GM12878 (cell line): ENCODE measurements around the gene AKAP13. TPM values are rescaled to one million over a fixed set of nuclear protein-coding genes. Genes with fewer than 3 reads are reported as not detected.

ENCODE experiments used
- ATAC-seq: fragments of 200-7000 bp; cut with Tn5 transposase; 3 replicates; pipeline ENCODE4 v1.9.1; 2020; ENCODE audit warnings: mild to moderate bottlenecking, moderate library complexity
- BruUV-seq: library from RNA; stranded (reverse); fragments of 400-500 nt; replicated peaks from 2 replicates; lab custom pipeline; 2021; lab: Mats Ljungman, UMichigan
- CTCF ChIA-PET: fragments of 300-600 bp; sonication (Branson Sonifier 250); formaldehyde crosslinking; extraction: SDS; loops from one replicate; lab custom pipeline; 2021; ENCODE audit warnings: inconsistent platforms; lab: Yijun Ruan, JAX
- POLR2A ChIA-PET: fragments of 350-600 bp; formaldehyde crosslinking; extraction: SDS; loops from one replicate; lab custom pipeline; 2021; ENCODE audit warnings: inconsistent platforms; lab: Charles Lee
- RAD21 ChIA-PET: fragments of 300-600 bp; sonication (Branson Sonifier 250); formaldehyde crosslinking; loops from one replicate; lab custom pipeline; 2023; ENCODE audit warnings: antibody characterized with exemption; ENCODE audit not compliant: unreplicated experiment; lab: Charles Lee
- SMC1A ChIA-PET: fragments of 300-600 bp; sonication (Branson Sonifier 250); formaldehyde crosslinking; loops from one replicate; lab custom pipeline; 2023; ENCODE audit not compliant: unreplicated experiment, uncharacterized antibody; lab: Charles Lee
- DNase-seq: peaks from one replicate; pipeline ENCODE4 v3.0.0-alpha.2; 2011; ENCODE audit warnings: low read depth, low spot score
- FAIRE-seq: peaks from 3 replicates; lab custom pipeline; 2011; peaks lifted over from hg19 to GRCh38; lab: Jason Lieb, UNC
- H2AFZ ChIP-seq: 2 replicates; pipeline ENCODE4 v1.6.0; 2011; ENCODE audit warnings: low read depth, low read length, control low read depth; ENCODE audit not compliant: control insufficient read depth
- H3K27ac ChIP-seq: 2 replicates; pipeline ENCODE4 v1.5.1; 2011; ENCODE audit warnings: control low read depth; ENCODE audit not compliant: control insufficient read depth, insufficient read depth
- H3K27me3 ChIP-seq, 2 experiments: replicated peaks in 1 of 2; 2 replicates each; pipeline versions ENCODE4 v1.6.0 to v1.6.1; 2011; ENCODE audit warnings: low read length in 1 of 2; ENCODE audit not compliant: control insufficient read depth in 2 of 2, insufficient read depth in 2 of 2
- H3K36me3 ChIP-seq, 2 experiments: 2 replicates each; pipeline ENCODE4 v1.5.1; 2011; ENCODE audit warnings: low read length in 1 of 2; ENCODE audit not compliant: control insufficient read depth in 2 of 2, insufficient read depth in 2 of 2
- H3K4me1 ChIP-seq: 2 replicates; pipeline ENCODE4 v1.6.1; 2011; ENCODE audit warnings: mild to moderate bottlenecking, low read length, moderate library complexity, mixed read lengths; ENCODE audit not compliant: control insufficient read depth, insufficient read depth
- H3K4me2 ChIP-seq: 2 replicates; pipeline ENCODE4 v1.6.0; 2011; ENCODE audit warnings: control low read depth; ENCODE audit not compliant: control insufficient read depth, insufficient read depth
- H3K4me3 ChIP-seq: fragments of 200-600 bp; sonication (generic); 2 replicates; pipeline ENCODE4 v1.5.1; 2016
- H3K79me2 ChIP-seq: 2 replicates; pipeline ENCODE4 v1.6.0; 2011; ENCODE audit warnings: low read length; ENCODE audit not compliant: control insufficient read depth, insufficient read depth
- H3K9ac ChIP-seq: 2 replicates; pipeline ENCODE4 v1.8.0; 2011; ENCODE audit warnings: low read length, control low read depth, mixed read lengths; ENCODE audit not compliant: control insufficient read depth, insufficient read depth
- H3K9me3 ChIP-seq: replicated peaks from 3 replicates; pipeline ENCODE4 v1.5.1; 2011; ENCODE audit warnings: mild to moderate bottlenecking, low read length; ENCODE audit not compliant: control insufficient read depth, insufficient read depth
- H4K20me1 ChIP-seq: 2 replicates; pipeline ENCODE4 v1.6.0; 2011; ENCODE audit not compliant: control insufficient read depth, insufficient read depth
- CREM ChIP-seq: IDR thresholded peaks from 2 replicates; pipeline ENCODE4 v1.6.1; 2014; ENCODE audit warnings: antibody characterized with exemption, low read depth
- ETV6 ChIP-seq, 2 experiments: fragments of 450-650 bp in 1 of 2; IDR thresholded peaks in 1 of 2; conservative IDR thresholded peaks in 1 of 2; 2 replicates each; pipeline ENCODE4 v1.6.1; 2014; ENCODE audit warnings: antibody characterized with exemption in 1 of 2, borderline replicate concordance in 1 of 2, low read depth in 1 of 2, mild to moderate bottlenecking in 1 of 2, moderate library complexity in 1 of 2
- FOS ChIP-seq: IDR thresholded peaks from 3 replicates; pipeline ENCODE4 v1.6.1; 2011; ENCODE audit warnings: borderline replicate concordance; ENCODE audit not compliant: insufficient read length; ENCODE audit errors: extremely low read depth
- FOXM1 ChIP-seq: IDR thresholded peaks from 2 replicates; pipeline ENCODE4 v1.6.1; 2012; ENCODE audit warnings: low read depth, mild to moderate bottlenecking, inconsistent platforms, low read length, moderate library complexity
- HSF1 ChIP-seq: fragments of 150-350 bp; IDR thresholded peaks from 2 replicates; pipeline ENCODE4 v1.6.1; 2014; ENCODE audit warnings: mild to moderate bottlenecking, low read depth, low read length
- JUNB ChIP-seq: IDR thresholded peaks from 2 replicates; pipeline ENCODE4 v1.6.1; 2016; ENCODE audit warnings: antibody characterized with exemption, mild to moderate bottlenecking
- NFIC ChIP-seq: IDR thresholded peaks from 2 replicates; pipeline ENCODE4 v1.6.1; 2012; ENCODE audit warnings: low read depth, mild to moderate bottlenecking, inconsistent platforms, low read length, moderate library complexity
- RB1 ChIP-seq: fragments of 450-650 bp; formaldehyde crosslinking; IDR thresholded peaks from 2 replicates; pipeline ENCODE4 v1.6.1; 2017; ENCODE audit warnings: mild to moderate bottlenecking, borderline replicate concordance
- SRF ChIP-seq, 2 experiments: IDR thresholded peaks; 2 replicates each; pipeline ENCODE4 v1.6.1; 2011; ENCODE audit warnings: low read depth in 2 of 2, low read length in 2 of 2, mild to moderate bottlenecking in 1 of 2, moderate library complexity in 1 of 2
- WGBS: methylation state at CpG from one replicate; pipeline ENCODE4 v1.1.6; 2016; ENCODE audit warnings: low lambda C conversion rate; ENCODE audit not compliant: insufficient replicate concordance, insufficient coverage; ENCODE audit errors: missing lambda C conversion rate; 5-methylcytosine and 5-hydroxymethylcytosine counted together
- in situ Hi-C: fragments of 300-500 bp; cut with MboI; formaldehyde crosslinking; loops from 9 replicates; pipeline ENCODE4 v1.14.3; 2018; ENCODE audit warnings: mixed read lengths
- intact Hi-C: fragments of 100-400 bp; cut with micrococcal nuclease; formaldehyde crosslinking; loops from one replicate; pipeline ENCODE4 v1.14.2; 2022; ENCODE audit not compliant: unreplicated experiment
- polyA plus RNA-seq, 11 experiments: library from polyadenylated mRNA; depleted of rRNA in 4 of 11; unstranded in 6 of 11; stranded (reverse) in 5 of 11; fragments of >200 nt; fragmentation: Nextera tagmentation in 4 of 11; fragmentation: Illumina TruSeq in 1 of 11; extraction: Ambion mirVana in 4 of 11; extraction: Trizol in 1 of 11; gene quantifications; 1 replicate in 1 of 11; 2 replicates in 10 of 11; pipeline versions ENCODE4 v1.2.1 to v1.2.3, GENCODE V29; 2011 to 2016; ENCODE audit warnings: inconsistent platforms in 2 of 11, missing spikeins in 2 of 11, low read depth in 1 of 11
- total RNA-seq, 4 experiments: library from RNA; depleted of rRNA in 3 of 4; stranded (reverse); fragments of >200 nt in 3 of 4; fragmentation: Illumina TruSeq in 1 of 4; extraction: Trizol in 1 of 4; gene quantifications; 2 replicates each; pipeline versions ENCODE4 v1.2.1 to v1.2.3, GENCODE V29; 2013 to 2021

Gene AKAP13
- total and polyA plus RNA-seq, 10 of the 15 experiments (the other 5 are each of a cell fraction or from before 2014, with no cell fraction given), result 14.4 to 74.9 (median 55.1) TPM

GRCh38 chr15:85455891-85456290 lies 75.5 kb downstream of the AKAP13 start:
- no peak for FAIRE-seq
- no peak for TF ChIP-seq RB1
- H3K36me3 ChIP-seq, result no peaks in the 10 kb centered on the region; a peak in 1 of 4 replicates
- no peak for DNase-seq
- no peak overlapping the region; the same call in 1 of the 2 replicates for H3K9ac ChIP-seq
- H3K4me1 ChIP-seq, result peaks cover 50% of the 10 kb centered on the region
- BruUV-seq, result no TSS peak
- peak overlapping the region; percentile 32 for H3K4me2 ChIP-seq
- H3K27me3 ChIP-seq, result no peaks in the 10 kb centered on the region
- RAD21 ChIA-PET, result no interaction called here
- H3K9me3 ChIP-seq, result peaks cover 6% of the 10 kb centered on the region
- POLR2A ChIA-PET, result interaction anchor here (0.6 kb wide), 1 partner anchor 49 kb away, joined by 3 read pairs; no protein-coding TSS in a partner anchor
- in situ Hi-C loops, result no loop called here
- H4K20me1 ChIP-seq, result no peaks in the 10 kb centered on the region
- peak overlapping the region; percentile 56; the same call in 1 of the 2 replicates for H3K4me3 ChIP-seq
- intact Hi-C loops, result no loop called here
- no peak overlapping the region for H2AFZ ChIP-seq
- peaks cover 78% of the 10 kb centered on the region for H3K79me2 ChIP-seq
- peak overlapping the region; percentile 77 for H3K27ac ChIP-seq
- SMC1A ChIA-PET, result interaction anchor here (1.6 to 4.1 kb wide), 4 partner anchors 12 to 51 kb away, joined by 6 to 19 read pairs (median 11); no protein-coding TSS in a partner anchor
- no peak for ATAC-seq
- CTCF ChIA-PET, result interaction anchor here (1.0 kb wide), 1 partner anchor 11 kb away, joined by 3 read pairs; no protein-coding TSS in a partner anchor

- ChIA-PET RAD21 (interaction anchor here (1.0 to 3.0 kb wide), 5 partner anchors 11 to 75 kb away, joined by 3 to 15 read pairs (median 4); no protein-coding TSS in a partner anchor), POLR2A (interaction anchor here (0.7 to 1.1 kb wide), 3 partner anchors 8 to 76 kb away, joined by 3 to 5 read pairs (median 3); partner anchors contain the start of gene AKAP13), SMC1A (interaction anchor here (0.8 to 4.1 kb wide), 11 partner anchors 13 to 126 kb away, joined by 3 to 19 read pairs (median 6); no protein-coding TSS in a partner anchor), CTCF (interaction anchor here (0.8 to 1.4 kb wide), 2 partner anchors 42 to 128 kb away, joined by 3 to 5 read pairs; no protein-coding TSS in a partner anchor)
- WGBS, result 0% methylated on average over 3 of the region's 3 CpGs
- Histone ChIP-seq H3K4me2 (peak overlapping the region; percentile 92), H3K27ac (peak overlapping the region; percentile 77), H2AFZ (no peak overlapping the region), H3K36me3 (no peaks in the 10 kb centered on the region; a peak in 1 of 4 replicates), H3K4me1 (peaks cover 47% of the 10 kb centered on the region), H3K9me3 (no peaks in the 10 kb centered on the region; the same call in 1 of the 3 replicates), H3K27me3 (no peaks in the 10 kb centered on the region), H3K9ac (no peak overlapping the region), H3K4me3 (0 out of 2 replicates have a peak overlapping the region, but pooled peaks have one; percentile 35), H3K79me2 (peaks cover 74% of the 10 kb centered on the region), H4K20me1 (no peaks in the 10 kb centered on the region)
- FAIRE-seq (no peak), DNase-seq (no peak), ATAC-seq (peak; percentile 73)
- no TSS peak for BruUV-seq
- TF ChIP-seq CREM, result peak; percentile 18; the same call in 1 of the 2 replicates
- TF ChIP-seq FOS, result no peak
- TF ChIP-seq SRF (IDR thresholded peaks at IDR 0.05; ENCODE audit: low read depth in 2 of 2, low read length in 2 of 2), result no peak
- TF ChIP-seq ETV6 (conservative IDR thresholded peaks at IDR 0.05 in 1 of 2, IDR thresholded peaks at IDR 0.05 in 1 of 2; ENCODE audit: borderline replicate concordance in 1 of 2, low read depth in 1 of 2), result peak in 1 of 2 experiments; percentile 47; a peak in 1 of 4 replicates
- no peak for TF ChIP-seq HSF1
- TF ChIP-seq JUNB, result peak; percentile 74
- 0 out of 2 replicates have a peak, but pooled peaks have one; percentile 7 for TF ChIP-seq FOXM1
- peak; percentile 49; the same call in 1 of the 2 replicates for TF ChIP-seq NFIC
- in situ Hi-C loops, result no loop called here
- intact Hi-C loops, result no loop called here
Measured at GRCh38 chr15:85456798-85457197, 76.4 kb downstream of the AKAP13 start.
